CD4-positive, alpha-beta memory T cell (primary cell): Measurements from ENCODE around the gene VSIG8. TPM values are rescaled to one million over a fixed set of nuclear protein-coding genes. Genes with fewer than 3 reads are reported as not detected.
A peak's percentile ranks its signal among the peaks of the same experiment; 100 is the strongest.

Experiments
- CTCF ChIA-PET: fragments of 350-600 bp; sonication (Branson Sonifier 250); formaldehyde crosslinking; loops from one replicate; lab custom pipeline; 2021; ENCODE audit warnings: inconsistent platforms; ENCODE audit not compliant: partially characterized antibody; lab: Charles Lee
- POLR2A ChIA-PET: fragments of 350-600 bp; sonication (Branson Sonifier 250); formaldehyde crosslinking; loops from one replicate; lab custom pipeline; 2021; ENCODE audit not compliant: partially characterized antibody; lab: Charles Lee
- DNase-seq, 5 donors: peaks; one replicate each; pipeline versions ENCODE4 v3.0.0 to v3.0.0-alpha.2; 2020 to 2022; ENCODE audit warnings: mixed read lengths in 1 of 5
- H3K27ac ChIP-seq: one replicate; pipeline ENCODE4 v1.7.0; 2013; ENCODE audit warnings: low read depth, low read length
- H3K27me3 ChIP-seq: 2 replicates; pipeline ENCODE4 v1.7.0; 2013; ENCODE audit warnings: mild to moderate bottlenecking, low read length, moderate library complexity; ENCODE audit not compliant: insufficient read depth
- H3K36me3 ChIP-seq: 2 replicates; pipeline ENCODE4 v1.7.0; 2013; ENCODE audit warnings: mild to moderate bottlenecking, low read length, moderate library complexity; ENCODE audit not compliant: insufficient read depth
- H3K4me1 ChIP-seq: 2 replicates; pipeline ENCODE4 v1.7.0; 2013; ENCODE audit warnings: mild to moderate bottlenecking, low read length, moderate library complexity; ENCODE audit not compliant: insufficient read depth
- H3K4me3 ChIP-seq, 2 donors: one replicate each; pipeline ENCODE4 v1.7.0; 2013; ENCODE audit warnings: low read length in 2 of 2, mild to moderate bottlenecking in 1 of 2
- H3K9me3 ChIP-seq, 2 donors: one replicate each; pipeline ENCODE4 v1.7.0; 2013; ENCODE audit warnings: low read length in 2 of 2, control low read depth in 1 of 2; ENCODE audit not compliant: control insufficient read depth in 1 of 2
- H3K27ac Mint-ChIP-seq, 7 donors: one replicate each; pipeline ENCODE4 v1.8.0; 2020 to 2021; ENCODE audit warnings: mixed read lengths in 7 of 7, mild to moderate bottlenecking in 6 of 7, inconsistent platforms in 3 of 7, moderate library complexity in 3 of 7
- H3K27me3 Mint-ChIP-seq, 2 donors: one replicate each; pipeline ENCODE4 v1.8.0; 2020 to 2021; ENCODE audit warnings: mixed read lengths in 2 of 2
- H3K36me3 Mint-ChIP-seq, 2 donors: one replicate each; pipeline ENCODE4 v1.8.0; 2020 to 2021; ENCODE audit warnings: mixed read lengths in 2 of 2, inconsistent platforms in 1 of 2, mild to moderate bottlenecking in 1 of 2
- H3K4me1 Mint-ChIP-seq, 4 donors: one replicate each; pipeline ENCODE4 v1.8.0; 2020 to 2021; ENCODE audit warnings: mixed read lengths in 4 of 4, mild to moderate bottlenecking in 1 of 4
- H3K4me3 Mint-ChIP-seq, 8 donors: one replicate each; pipeline ENCODE4 v1.8.0; 2020 to 2021; ENCODE audit warnings: mixed read lengths in 8 of 8, mild to moderate bottlenecking in 7 of 8, moderate library complexity in 6 of 8, inconsistent platforms in 3 of 8
- H3K9me3 Mint-ChIP-seq, 8 donors: one replicate each; pipeline ENCODE4 v1.8.0; 2020 to 2021; ENCODE audit warnings: mixed read lengths in 8 of 8, mild to moderate bottlenecking in 5 of 8, inconsistent platforms in 3 of 8, moderate library complexity in 1 of 8
- intact Hi-C: fragments of 100-400 bp; cut with micrococcal nuclease; formaldehyde crosslinking; loops from one replicate; pipeline ENCODE4 v1.15.1; 2023
- polyA plus RNA-seq, 2 donors: library from polyadenylated mRNA; unstranded; fragments of 300-500 nt; fragmentation: Illumina TruSeq; gene quantifications; one replicate each; pipeline ENCODE4 v1.2.3, GENCODE V29; 2021
- total RNA-seq, 2 experiments: library from RNA; stranded (reverse); gene quantifications; one replicate each; pipeline ENCODE4 v1.2.3, GENCODE V29; 2021

Gene VSIG8
- total and polyA plus RNA-seq, 4 experiments from 2014 or later, result not detected

DNA sequence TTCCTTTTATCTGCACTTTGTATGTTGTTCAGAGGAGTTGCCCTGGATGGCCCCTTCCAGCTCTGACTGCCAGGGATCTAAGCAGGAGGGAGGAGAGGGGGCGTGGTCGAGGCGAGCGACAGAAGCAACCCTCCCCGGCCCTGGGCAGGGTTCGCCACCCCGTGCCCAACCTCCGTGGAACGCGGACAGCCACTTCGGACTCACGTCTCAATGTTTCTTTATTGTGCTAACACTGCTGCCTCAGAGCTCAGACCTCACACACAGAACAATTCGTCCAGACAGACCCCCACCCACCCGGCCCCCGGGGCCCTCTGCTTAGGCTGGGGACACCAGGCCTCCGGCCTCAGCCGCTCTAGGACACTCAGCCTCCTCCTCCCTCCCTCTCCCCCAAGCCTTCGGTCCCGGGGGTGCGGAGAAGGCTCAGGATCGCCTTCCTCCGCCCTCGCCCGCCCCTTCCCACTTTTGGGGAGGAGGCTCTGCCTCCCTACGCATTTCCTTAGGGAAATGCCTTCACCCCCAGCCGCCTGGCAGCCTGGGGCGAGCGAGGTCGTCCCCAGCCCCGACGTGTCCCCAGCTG lies 8.3 kb downstream of the VSIG8 start:
- Histone ChIP-seq H3K4me1 (peaks cover 14% of the 10 kb centered on the region), H3K9me3 (no peaks in the 10 kb centered on the region), H3K36me3 (no peaks in the 10 kb centered on the region), H3K4me3 (peak overlapping the region; percentile 9 to 53), H3K27me3 (no peaks in the 10 kb centered on the region), H3K27ac (peak overlapping the region; percentile 38)
- intact Hi-C loops, result loop anchor here (1.0 to 5.0 kb wide), 3 partner anchors 38 to 74 kb away; partner anchors contain the start of gene DUSP23
- CTCF ChIA-PET, result interaction anchor here (1.1 to 3.4 kb wide), 6 partner anchors 27 to 69 kb away, joined by 4 to 29 read pairs (median 5); partner anchors contain the start of gene SLAMF8
- peak overlapping the region; percentile 72 to 92 (median 86) for H3K4me3 Mint-ChIP-seq
- peak overlapping the region; percentile 39 to 90 (median 76) for H3K27ac Mint-ChIP-seq
- H3K4me1 Mint-ChIP-seq, result peaks cover 9 to 25% (median 14%) of the 10 kb centered on the region in 4 donors
- H3K9me3 Mint-ChIP-seq, result peaks cover 0 to 4% (median 0%) of the 10 kb centered on the region in 8 donors
- peaks cover 0 to 1% of the 10 kb centered on the region in 2 donors for H3K36me3 Mint-ChIP-seq
- DNase-seq, result peak in 2 of 5 donors; percentile 5 to 7
- no peaks in the 10 kb centered on the region for H3K27me3 Mint-ChIP-seq
- POLR2A ChIA-PET, result interaction anchor here (0.9 to 5.6 kb wide), 7 partner anchors 14 to 74 kb away, joined by 3 to 40 read pairs (median 4); partner anchors contain the start of genes DUSP23, SLAMF8 and TAGLN2

GRCh38 chr1:159853417-159854115 lies 8.9 kb downstream of the VSIG8 start:
- CTCF ChIA-PET, result interaction anchor here (1.1 to 3.4 kb wide), 6 partner anchors 27 to 70 kb away, joined by 4 to 29 read pairs (median 5); partner anchors contain the start of gene SLAMF8
- Histone ChIP-seq H3K9me3 (no peaks in the 10 kb centered on the region), H3K36me3 (no peaks in the 10 kb centered on the region), H3K4me3 (peak overlapping the region; percentile 9 to 53), H3K27me3 (no peaks in the 10 kb centered on the region), H3K4me1 (peaks cover 14% of the 10 kb centered on the region), H3K27ac (peak overlapping the region; percentile 38)
- Mint-ChIP-seq H3K4me3 (peak overlapping the region; percentile 72 to 92 (median 86)), H3K36me3 (peaks cover 0 to 1% of the 10 kb centered on the region in 2 donors), H3K9me3 (peaks cover 0 to 4% (median 0%) of the 10 kb centered on the region in 8 donors), H3K27me3 (no peaks in the 10 kb centered on the region), H3K27ac (peak overlapping the region; percentile 39 to 90 (median 76)), H3K4me1 (peaks cover 9 to 25% (median 14%) of the 10 kb centered on the region in 4 donors)
- intact Hi-C loops, result loop anchor here (1.0 to 5.0 kb wide), 3 partner anchors 39 to 73 kb away; partner anchors contain the start of gene DUSP23
- DNase-seq, result peak in 1 of 5 donors; percentile 7
- POLR2A ChIA-PET, result interaction anchor here (0.9 to 5.6 kb wide), 5 partner anchors 13 to 70 kb away, joined by 3 to 40 read pairs (median 4); partner anchors contain the start of genes SLAMF8 and TAGLN2

DNA sequence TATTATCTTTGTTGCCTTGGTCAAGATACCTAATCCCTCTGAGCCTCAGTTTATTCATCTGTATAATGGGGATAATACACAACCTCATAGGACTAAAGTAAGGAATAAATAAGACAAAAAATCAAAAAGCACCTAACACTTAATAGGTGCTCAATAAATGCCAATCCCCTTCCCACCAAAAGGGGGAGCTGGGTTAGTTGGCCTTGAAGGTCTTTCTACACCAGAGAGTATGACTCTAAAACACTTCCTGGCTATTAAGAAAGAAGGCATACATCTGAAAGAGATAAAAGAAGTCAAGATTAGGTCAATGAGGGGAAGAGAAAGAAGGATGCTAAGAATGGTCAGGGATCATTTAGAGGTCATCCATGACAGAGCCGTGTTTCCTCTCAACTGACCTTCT lies 11.1 kb downstream of the VSIG8 start:
- intact Hi-C loops, result loop anchor here (5.0 kb wide), 2 partner anchors 41 to 71 kb away; no protein-coding TSS in a partner anchor
- Mint-ChIP-seq H3K4me3 (no peak overlapping the region), H3K36me3 (peaks cover 1 to 3% of the 10 kb centered on the region in 2 donors), H3K27me3 (peaks cover 0 to 2% of the 10 kb centered on the region in 2 donors), H3K9me3 (peaks cover 0 to 2% (median 0%) of the 10 kb centered on the region in 8 donors), H3K27ac (peak overlapping the region in 4 of 7 donors; percentile 14 to 67 (median 58)), H3K4me1 (peaks cover 9 to 20% (median 16%) of the 10 kb centered on the region in 4 donors)
- H3K9me3 ChIP-seq, result no peaks in the 10 kb centered on the region
- ChIA-PET CTCF (interaction anchor here (1.1 to 3.4 kb wide), 5 partner anchors 10 to 53 kb away, joined by 5 to 29 read pairs (median 6); no protein-coding TSS in a partner anchor), POLR2A (interaction anchor here (5.3 to 5.6 kb wide), 2 partner anchors 24 to 72 kb away, joined by 22 to 40 read pairs; partner anchors contain the start of genes SLAMF8 and TAGLN2)
- H3K27ac ChIP-seq, result no peak overlapping the region
- peaks cover 14% of the 10 kb centered on the region for H3K4me1 ChIP-seq
- no peaks in the 10 kb centered on the region for H3K36me3 ChIP-seq
- no peak for DNase-seq
- no peak overlapping the region for H3K4me3 ChIP-seq
- no peaks in the 10 kb centered on the region for H3K27me3 ChIP-seq

- H3K27me3 Mint-ChIP-seq, result peaks cover 0 to 2% of the 10 kb centered on the region in 2 donors
- CTCF ChIA-PET, result interaction anchor here (0.9 to 2.5 kb wide), 3 partner anchors 42 to 51 kb away, joined by 3 to 9 read pairs (median 6); no protein-coding TSS in a partner anchor
- POLR2A ChIA-PET, result no interaction called here
- H3K9me3 Mint-ChIP-seq, result peaks cover 0 to 2% (median 0%) of the 10 kb centered on the region in 8 donors
- no peaks in the 10 kb centered on the region for H3K36me3 ChIP-seq
- intact Hi-C loops, result loop anchor here (5.0 kb wide), 2 partner anchors 43 to 73 kb away; no protein-coding TSS in a partner anchor
- no peaks in the 10 kb centered on the region for H3K9me3 ChIP-seq
- H3K4me1 ChIP-seq, result peaks cover 7% of the 10 kb centered on the region
- no peak overlapping the region for H3K27ac Mint-ChIP-seq
- H3K4me3 ChIP-seq, result no peak overlapping the region
- H3K27me3 ChIP-seq, result no peaks in the 10 kb centered on the region
- H3K36me3 Mint-ChIP-seq, result peaks cover 0 to 3% of the 10 kb centered on the region in 2 donors
- peaks cover 6 to 13% (median 12%) of the 10 kb centered on the region in 4 donors for H3K4me1 Mint-ChIP-seq
- H3K4me3 Mint-ChIP-seq, result no peak overlapping the region
- DNase-seq, result no peak
- no peak overlapping the region for H3K27ac ChIP-seq
These were observed 12.7 kb downstream of the VSIG8 start for GRCh38 chr1:159849626-159850366.

GRCh38 chr1:159848326-159848725 lies 14.1 kb downstream of the VSIG8 start:
- H3K27ac ChIP-seq, result no peak overlapping the region
- Mint-ChIP-seq H3K4me1 (peaks cover 0 to 6% (median 4%) of the 10 kb centered on the region in 4 donors), H3K9me3 (peaks cover 0 to 2% (median 0%) of the 10 kb centered on the region in 8 donors), H3K27me3 (peaks cover 0 to 2% of the 10 kb centered on the region in 2 donors), H3K27ac (no peak overlapping the region), H3K4me3 (no peak overlapping the region), H3K36me3 (peaks cover 0 to 3% of the 10 kb centered on the region in 2 donors)
- H3K9me3 ChIP-seq, result no peaks in the 10 kb centered on the region
- no peaks in the 10 kb centered on the region for H3K36me3 ChIP-seq
- intact Hi-C loops, result no loop called here
- no peaks in the 10 kb centered on the region for H3K27me3 ChIP-seq
- no peaks in the 10 kb centered on the region for H3K4me1 ChIP-seq
- CTCF ChIA-PET, result interaction anchor here (1.9 kb wide), 1 partner anchor 50 kb away, joined by 4 read pairs; no protein-coding TSS in a partner anchor
- POLR2A ChIA-PET, result no interaction called here
- DNase-seq, result no peak
- H3K4me3 ChIP-seq, result no peak overlapping the region

DNA sequence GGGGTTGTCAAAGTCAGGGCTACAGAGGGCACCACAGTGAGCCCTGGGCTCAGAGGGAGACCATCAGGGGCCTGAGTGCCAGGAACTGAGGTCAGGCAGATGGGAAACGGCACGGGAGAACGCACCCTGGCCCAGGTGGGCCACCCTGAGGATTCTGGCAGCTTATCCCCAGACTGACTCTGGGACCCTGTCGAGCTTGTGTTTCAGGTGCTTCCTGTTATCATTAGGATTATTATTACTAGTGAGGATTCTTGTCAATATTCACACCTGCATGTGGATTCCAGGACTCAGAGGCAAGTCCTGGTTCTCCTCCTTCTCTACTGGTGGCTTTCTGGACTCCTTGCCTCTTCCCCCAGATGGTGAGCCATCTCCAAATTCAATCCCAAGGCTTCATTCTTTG lies 15.2 kb downstream of the VSIG8 start:
- ChIA-PET POLR2A (no interaction called here), CTCF (interaction anchor here (1.9 kb wide), 1 partner anchor 49 kb away, joined by 4 read pairs; no protein-coding TSS in a partner anchor)
- H3K36me3 Mint-ChIP-seq, result peaks cover 0 to 3% of the 10 kb centered on the region in 2 donors
- intact Hi-C loops, result no loop called here
- no peak overlapping the region for H3K4me3 ChIP-seq
- H3K4me1 ChIP-seq, result no peaks in the 10 kb centered on the region
- H3K27me3 Mint-ChIP-seq, result peaks cover 0 to 2% of the 10 kb centered on the region in 2 donors
- H3K9me3 Mint-ChIP-seq, result peaks cover 0 to 2% (median 0%) of the 10 kb centered on the region in 8 donors
- no peak for DNase-seq
- H3K27ac Mint-ChIP-seq, result no peak overlapping the region
- no peak overlapping the region for H3K4me3 Mint-ChIP-seq
- no peaks in the 10 kb centered on the region for H3K27me3 ChIP-seq
- H3K9me3 ChIP-seq, result no peaks in the 10 kb centered on the region
- no peaks in the 10 kb centered on the region for H3K36me3 ChIP-seq
- H3K4me1 Mint-ChIP-seq, result peaks cover 0 to 5% (median 2%) of the 10 kb centered on the region in 4 donors
- H3K27ac ChIP-seq, result no peak overlapping the region
